Liver (tissue), 9 donors: ENCODE measurements around the gene FTHL17. TPM values are rescaled to one million over a fixed set of nuclear protein-coding genes. Genes with fewer than 3 reads are reported as not detected.

Source experiments
- DNase-seq: peaks from one replicate; pipeline ENCODE4 v3.0.0-alpha.2; 2017; ENCODE audit warnings: low spot score
- H3K27ac ChIP-seq, 2 donors: one replicate each; pipeline ENCODE4 v1.7.0; 2013; ENCODE audit warnings: inconsistent platforms in 2 of 2, low read length in 2 of 2, control low read depth in 1 of 2, low read depth in 1 of 2, mild to moderate bottlenecking in 1 of 2
- H3K27me3 ChIP-seq, 4 donors: one replicate each; pipeline versions ENCODE4 v1.6.1 to v1.7.0; 2013; ENCODE audit warnings: low read length in 3 of 4, inconsistent platforms in 1 of 4, mild to moderate bottlenecking in 1 of 4, moderate library complexity in 1 of 4; ENCODE audit not compliant: control insufficient read depth in 4 of 4, insufficient read depth in 4 of 4
- H3K36me3 ChIP-seq, 4 donors: one replicate each; pipeline versions ENCODE4 v1.6.1 to v1.7.0; 2013; ENCODE audit warnings: low read length in 3 of 4, mild to moderate bottlenecking in 3 of 4, low read depth in 1 of 4, moderate library complexity in 1 of 4; ENCODE audit not compliant: control insufficient read depth in 4 of 4, insufficient read depth in 3 of 4
- H3K4me1 ChIP-seq, 4 donors: one replicate each; pipeline versions ENCODE4 v1.6.1 to v1.7.0; 2013; ENCODE audit warnings: low read length in 3 of 4, mild to moderate bottlenecking in 3 of 4, moderate library complexity in 1 of 4; ENCODE audit not compliant: control insufficient read depth in 4 of 4, insufficient read depth in 4 of 4
- H3K4me3 ChIP-seq, 3 donors: one replicate each; pipeline versions ENCODE4 v1.6.1 to v1.7.0; 2013; ENCODE audit warnings: low read length in 3 of 3, control low read depth in 1 of 3, low read depth in 1 of 3, mild to moderate bottlenecking in 1 of 3
- H3K9ac ChIP-seq, 2 donors: one replicate each; pipeline ENCODE4 v1.7.0; 2013; ENCODE audit warnings: low read length in 2 of 2, mild to moderate bottlenecking in 2 of 2, moderate library complexity in 2 of 2, control low read depth in 1 of 2, low read depth in 1 of 2
- H3K9me3 ChIP-seq, 4 donors: one replicate each; pipeline versions ENCODE4 v1.6.1 to v1.7.0; 2013; ENCODE audit warnings: low read length in 3 of 4; ENCODE audit not compliant: control insufficient read depth in 4 of 4
- ATF3 ChIP-seq: IDR thresholded peaks from 2 replicates; pipeline ENCODE4 v1.6.1; 2016; ENCODE audit warnings: antibody characterized with exemption
- CTCF ChIP-seq: fragments of 150-350 bp; IDR thresholded peaks from 2 replicates; pipeline ENCODE4 v1.5.1; 2017; ENCODE audit warnings: improper control_type of control experiment, low read depth, low read length; ENCODE audit not compliant: missing input control
- FOXA1 ChIP-seq: IDR thresholded peaks from 2 replicates; pipeline ENCODE4 v1.6.1; 2016; ENCODE audit warnings: antibody characterized with exemption
- GABPA ChIP-seq, 2 donors: IDR thresholded peaks in 1 of 2; conservative IDR thresholded peaks in 1 of 2; 2 replicates each; pipeline ENCODE4 v1.6.1; 2016; ENCODE audit warnings: antibody characterized with exemption in 2 of 2, mild to moderate bottlenecking in 1 of 2, moderate library complexity in 1 of 2
- HNF4A ChIP-seq, 2 donors: conservative IDR thresholded peaks; 2 replicates each; pipeline ENCODE4 v1.6.1; 2016; ENCODE audit warnings: antibody characterized with exemption in 2 of 2, mild to moderate bottlenecking in 2 of 2
- HNF4G ChIP-seq: IDR thresholded peaks from 2 replicates; pipeline ENCODE4 v1.6.1; 2016; ENCODE audit warnings: antibody characterized with exemption
- JUND ChIP-seq, 2 donors: IDR thresholded peaks; 2 replicates each; pipeline ENCODE4 v1.6.1; 2016; ENCODE audit warnings: antibody characterized with exemption in 2 of 2
- MAX ChIP-seq: IDR thresholded peaks from 2 replicates; pipeline ENCODE4 v1.6.1; 2016; ENCODE audit warnings: antibody characterized with exemption
- RAD21 ChIP-seq, 2 donors: IDR thresholded peaks; 2 replicates each; pipeline ENCODE4 v1.6.1; 2016; ENCODE audit warnings: antibody characterized with exemption in 2 of 2, mild to moderate bottlenecking in 2 of 2
- REST ChIP-seq: IDR thresholded peaks from 2 replicates; pipeline ENCODE4 v1.6.1; 2016; ENCODE audit warnings: antibody characterized with exemption, mild to moderate bottlenecking
- TAF1 ChIP-seq: conservative IDR thresholded peaks from 2 replicates; pipeline ENCODE4 v1.6.1; 2016; ENCODE audit warnings: antibody characterized with exemption, mild to moderate bottlenecking
- YY1 ChIP-seq: IDR thresholded peaks from 2 replicates; pipeline ENCODE4 v1.6.1; 2016; ENCODE audit warnings: antibody characterized with exemption, mild to moderate bottlenecking
- WGBS: extraction: QIAGEN DNeasy Blood & Tissue Kit; methylation state at CpG from one replicate; pipeline ENCODE4 v1.1.7; 2013; 5-methylcytosine and 5-hydroxymethylcytosine counted together
- polyA plus RNA-seq, 2 donors: library from polyadenylated mRNA; stranded (reverse) in 1 of 2; unstranded in 1 of 2; fragments of 200-250 nt in 1 of 2; fragments of >200 nt in 1 of 2; fragmentation: Nextera tagmentation in 1 of 2; extraction: Ambion mirVana in 1 of 2; gene quantifications; one replicate each; pipeline versions ENCODE4 v1.2.1 to v1.2.3, GENCODE V29; 2013 to 2015
- total RNA-seq, 2 donors: library from RNA; depleted of rRNA; stranded (reverse); fragments of >200 nt; gene quantifications; one replicate each; pipeline ENCODE4 v1.2.3, GENCODE V29; 2014
- donor health status: healthy.
- donor health status: healthy.
- donor health status: healthy.
- donor health status: healthy.
- donor health status: healthy.

Gene FTHL17
- total and polyA plus RNA-seq, 4 donors = not detected

- 74% methylated on average over 3 of the region's 3 CpGs for WGBS
- DNase-seq = no peak
- H3K27me3 ChIP-seq = no peaks in the 10 kb centered on the region
- H3K27ac ChIP-seq = no peak overlapping the region
- no peaks in the 10 kb centered on the region for H3K4me1 ChIP-seq
- no peak overlapping the region for H3K4me3 ChIP-seq
- TF ChIP-seq JUND (IDR thresholded peaks at IDR 0.05) = no peak
- TF ChIP-seq ATF3 = no peak
- TF ChIP-seq GABPA (IDR thresholded peaks at IDR 0.05 in 1 of 2, conservative IDR thresholded peaks at IDR 0.05 in 1 of 2) = no peak
- no peak for TF ChIP-seq HNF4A (conservative IDR thresholded peaks at IDR 0.05)
- TF ChIP-seq YY1 = no peak
- no peak for TF ChIP-seq HNF4G
- TF ChIP-seq MAX = no peak
- H3K9me3 ChIP-seq = no peaks in the 10 kb centered on the region
- H3K9ac ChIP-seq = no peak overlapping the region
- H3K36me3 ChIP-seq = no peaks in the 10 kb centered on the region
Measured at GRCh38 chrX:31092970-31093638, 21.3 kb upstream of the FTHL17 start.

GRCh38 chrX:31092476-31092875 lies 20.6 kb upstream of the FTHL17 start:
- no peak for TF ChIP-seq TAF1
- no peak for TF ChIP-seq JUND (IDR thresholded peaks at IDR 0.05)
- no peak for TF ChIP-seq ATF3
- no peak for TF ChIP-seq REST
- TF ChIP-seq CTCF = no peak
- no peak for TF ChIP-seq HNF4A (conservative IDR thresholded peaks at IDR 0.05)
- TF ChIP-seq RAD21 (IDR thresholded peaks at IDR 0.05) = no peak
- no peak for TF ChIP-seq FOXA1
- Histone ChIP-seq H3K27me3 (no peaks in the 10 kb centered on the region), H3K36me3 (no peaks in the 10 kb centered on the region), H3K27ac (no peak overlapping the region), H3K4me3 (no peak overlapping the region), H3K9ac (no peak overlapping the region), H3K4me1 (no peaks in the 10 kb centered on the region), H3K9me3 (no peaks in the 10 kb centered on the region)
- WGBS = 62% methylated on average over 3 of the region's 3 CpGs
- no peak for DNase-seq
